ENCODE data around the gene MEN1. TPM values are rescaled to one million over a fixed set of nuclear protein-coding genes. Genes with fewer than 3 reads are reported as not detected.
A peak's percentile ranks its signal among the peaks of the same experiment; 100 is the strongest.

MEN1 gene
- total RNA-seq, 6 donors from 2014 or later = 15.4 to 47.1 (median 24.4) TPM

DNA sequence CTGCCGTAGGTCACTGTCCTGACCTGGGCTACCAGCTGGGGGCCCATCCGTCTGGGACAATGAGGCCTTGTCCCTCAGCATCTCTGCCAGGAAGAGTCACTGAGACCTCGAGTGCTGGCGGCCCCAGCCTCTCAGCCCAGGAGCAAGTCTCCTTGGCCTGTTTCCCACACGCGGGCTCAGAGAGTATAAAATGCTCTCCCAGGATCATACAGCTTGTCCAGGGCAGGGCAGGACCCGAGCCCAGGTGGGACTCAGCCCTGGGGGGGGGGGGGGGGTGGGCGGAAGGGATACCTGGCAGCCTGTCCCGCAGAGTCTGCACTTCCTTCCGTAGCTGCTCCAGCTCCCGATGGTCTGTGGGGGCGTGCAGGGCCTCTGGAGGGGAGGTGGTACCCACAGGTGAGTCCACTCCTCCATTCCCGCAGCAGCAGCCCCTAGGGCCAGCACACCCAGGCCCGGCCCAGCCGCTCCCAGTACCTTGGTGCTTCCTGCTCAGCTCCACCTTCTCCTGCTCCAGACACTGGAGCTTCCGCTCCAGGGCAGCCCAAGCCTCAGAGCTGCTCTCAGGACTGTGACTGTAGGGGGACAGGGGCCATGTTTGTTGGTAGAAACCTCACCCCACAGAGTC is 26.2 kb upstream of the MEN1 start:
- WGBS, 2 donors = 92 to 93% methylated on average over 10 to 16 of the region's 16 CpGs
- ATAC-seq (ENCODE audit: low FRiP score in 2 of 2) (no peak), DNase-seq (peak in 1 of 2 donors; percentile 71)
- Histone ChIP-seq H3K4me1 (peaks cover 0 to 3% (median 0%) of the 10 kb centered on the region in 4 donors), H3K4me3 (no peak overlapping the region), H3K27me3 (no peaks in the 10 kb centered on the region), H3K9me3 (no peaks in the 10 kb centered on the region), H3K36me3 (peaks cover 0 to 62% (median 33%) of the 10 kb centered on the region in 4 donors), H3K27ac (no peak overlapping the region)
- no peak for TF ChIP-seq POLR2AphosphoS5 (IDR thresholded peaks at IDR 0.05)
- no peak for TF ChIP-seq EP300 (IDR thresholded peaks at IDR 0.05)
- TF ChIP-seq, protein P1, sequence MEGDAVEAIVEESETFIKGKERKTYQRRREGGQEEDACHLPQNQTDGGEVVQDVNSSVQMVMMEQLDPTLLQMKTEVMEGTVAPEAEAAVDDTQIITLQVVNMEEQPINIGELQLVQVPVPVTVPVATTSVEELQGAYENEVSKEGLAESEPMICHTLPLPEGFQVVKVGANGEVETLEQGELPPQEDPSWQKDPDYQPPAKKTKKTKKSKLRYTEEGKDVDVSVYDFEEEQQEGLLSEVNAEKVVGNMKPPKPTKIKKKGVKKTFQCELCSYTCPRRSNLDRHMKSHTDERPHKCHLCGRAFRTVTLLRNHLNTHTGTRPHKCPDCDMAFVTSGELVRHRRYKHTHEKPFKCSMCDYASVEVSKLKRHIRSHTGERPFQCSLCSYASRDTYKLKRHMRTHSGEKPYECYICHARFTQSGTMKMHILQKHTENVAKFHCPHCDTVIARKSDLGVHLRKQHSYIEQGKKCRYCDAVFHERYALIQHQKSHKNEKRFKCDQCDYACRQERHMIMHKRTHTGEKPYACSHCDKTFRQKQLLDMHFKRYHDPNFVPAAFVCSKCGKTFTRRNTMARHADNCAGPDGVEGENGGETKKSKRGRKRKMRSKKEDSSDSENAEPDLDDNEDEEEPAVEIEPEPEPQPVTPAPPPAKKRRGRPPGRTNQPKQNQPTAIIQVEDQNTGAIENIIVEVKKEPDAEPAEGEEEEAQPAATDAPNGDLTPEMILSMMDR (IDR thresholded peaks at IDR 0.05) = no peak
- TF ChIP-seq POLR2A (IDR thresholded peaks at IDR 0.05) = no peak

GRCh38 chr11:64835616-64836447 is 25.5 kb upstream of the MEN1 start:
- Histone ChIP-seq H3K27me3 (no peaks in the 10 kb centered on the region), H3K9me3 (no peaks in the 10 kb centered on the region), H3K36me3 (peaks cover 0 to 67% (median 35%) of the 10 kb centered on the region in 4 donors), H3K27ac (peak overlapping the region; percentile 11 to 72 (median 35)), H3K4me3 (no peak overlapping the region), H3K4me1 (peaks cover 0 to 3% (median 0%) of the 10 kb centered on the region in 4 donors)
- 96 to 100% methylated on average over 3 to 15 of the region's 17 CpGs for WGBS, 2 donors
- ATAC-seq (ENCODE audit: low FRiP score in 2 of 2) = peak in 1 of 2 donors; percentile 1
- peak in 1 of 2 donors; percentile 66 for DNase-seq
- TF ChIP-seq EP300 (IDR thresholded peaks at IDR 0.05) (no peak), POLR2A (IDR thresholded peaks at IDR 0.05) (no peak), POLR2AphosphoS5 (IDR thresholded peaks at IDR 0.05) (no peak)
- TF ChIP-seq, protein P1 (IDR thresholded peaks at IDR 0.05) = no peak

GRCh38 chr11:64834723-64835615 is 24.6 kb upstream of the MEN1 start:
- no peak for TF ChIP-seq EP300 (IDR thresholded peaks at IDR 0.05)
- no peak for TF ChIP-seq POLR2AphosphoS5 (IDR thresholded peaks at IDR 0.05)
- TF ChIP-seq, protein P1 (IDR thresholded peaks at IDR 0.05) = no peak
- TF ChIP-seq POLR2A (IDR thresholded peaks at IDR 0.05) = no peak
- peaks cover 0 to 64% (median 36%) of the 10 kb centered on the region in 4 donors for H3K36me3 ChIP-seq
- H3K27ac ChIP-seq = peak overlapping the region; percentile 11 to 72 (median 35)

DNA sequence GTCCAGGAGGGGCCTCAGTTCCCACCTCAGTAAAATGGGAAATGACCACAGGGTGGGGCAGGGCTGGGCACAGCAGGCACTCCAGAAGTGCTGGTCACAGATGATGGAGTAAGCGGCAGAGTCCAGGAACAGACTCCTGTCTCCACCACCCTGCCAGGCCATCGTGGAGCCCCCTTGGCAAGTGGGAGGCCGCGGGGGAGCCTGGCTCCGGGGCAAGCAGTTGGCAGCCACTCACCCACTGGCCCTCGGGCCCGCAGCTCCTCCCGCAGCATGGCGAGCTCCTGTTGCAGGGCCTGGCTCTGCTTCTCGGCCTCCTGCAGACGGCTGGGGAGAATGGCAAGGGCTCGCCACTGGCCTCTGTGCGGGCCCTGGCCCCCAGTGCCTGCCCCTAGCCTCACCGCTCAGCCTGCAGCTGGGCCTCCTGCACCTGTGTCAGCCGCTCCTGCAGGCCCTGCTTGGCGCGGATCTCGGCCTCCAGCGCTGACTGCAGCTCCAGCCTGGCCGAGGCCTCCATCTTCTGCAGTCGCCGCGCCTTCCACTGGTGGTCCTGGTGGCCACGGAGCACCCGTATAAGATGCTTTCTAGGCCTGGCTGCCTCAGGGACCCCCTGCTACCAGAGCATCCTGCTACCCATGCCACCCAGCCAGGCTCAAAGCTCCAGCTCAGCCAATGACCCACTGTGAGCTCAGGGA is 23.8 kb upstream of the MEN1 start:
- H3K27ac ChIP-seq = no peak overlapping the region
- H3K4me1 ChIP-seq = peaks cover 0 to 3% (median 0%) of the 10 kb centered on the region in 4 donors
- DNase-seq (peak in 1 of 2 donors; percentile 82), ATAC-seq (ENCODE audit: low FRiP score in 2 of 2) (no peak)
- TF ChIP-seq EP300 (IDR thresholded peaks at IDR 0.05) (no peak), POLR2AphosphoS5 (IDR thresholded peaks at IDR 0.05) (no peak), POLR2A (IDR thresholded peaks at IDR 0.05) (no peak)
- TF ChIP-seq, protein P1 (IDR thresholded peaks at IDR 0.05) = no peak
- no peaks in the 10 kb centered on the region for H3K27me3 ChIP-seq
- H3K36me3 ChIP-seq = peaks cover 2 to 69% (median 42%) of the 10 kb centered on the region in 4 donors
- WGBS, 2 donors = 87 to 94% methylated on average over 16 of the region's 25 CpGs
- H3K4me3 ChIP-seq = no peak overlapping the region
- no peaks in the 10 kb centered on the region for H3K9me3 ChIP-seq

More at GRCh38 chr11:64834723-64835615, 24.6 kb upstream of the MEN1 start:
- Histone ChIP-seq H3K4me3 (no peak overlapping the region), H3K9me3 (no peaks in the 10 kb centered on the region), H3K27me3 (no peaks in the 10 kb centered on the region), H3K4me1 (peaks cover 0 to 3% (median 0%) of the 10 kb centered on the region in 4 donors)
- DNase-seq (peak; percentile 81 to 88), ATAC-seq (ENCODE audit: low FRiP score in 2 of 2) (peak; percentile 19 to 86)
- WGBS, 2 donors = 86 to 93% methylated on average over 16 to 23 of the region's 29 CpGs

Measured in upper lobe of left lung (tissue), 6 donors.